ENCODE measurements around the gene MDGA2. TPM values are rescaled to one million over a fixed set of nuclear protein-coding genes. Genes with fewer than 3 reads are reported as not detected.

Gene MDGA2
- total RNA-seq, 1 experiment from 2014 or later = not detected

DNA sequence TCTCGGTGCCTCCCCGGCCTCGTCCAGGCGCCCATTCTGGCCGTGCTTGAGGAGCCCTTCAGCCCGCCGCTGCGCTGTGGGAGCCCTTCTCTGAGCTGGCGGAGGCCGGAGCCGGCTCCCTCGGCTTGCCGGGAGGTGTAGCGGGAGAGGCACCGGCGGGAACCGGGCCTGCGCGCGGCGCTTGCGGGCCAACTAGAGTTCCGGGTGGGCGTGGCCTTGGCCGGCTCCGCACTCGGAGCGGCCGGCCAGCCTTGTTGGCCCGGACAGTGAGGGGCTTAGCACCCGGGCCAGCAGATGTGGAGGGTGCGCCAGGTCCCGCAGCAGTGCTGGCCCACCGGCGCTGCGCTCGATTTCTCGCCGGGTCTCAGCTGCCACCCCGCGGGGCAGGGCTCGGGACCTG lies 855.1 kb downstream of the MDGA2 start:
- Mint-ChIP-seq H3K27ac (ENCODE audit: unreplicated experiment) (no peak overlapping the region), H3K4me3 (ENCODE audit: low read depth, unreplicated experiment) (no peak overlapping the region), H3K27me3 (ENCODE audit: unreplicated experiment) (no peaks in the 10 kb centered on the region), H3K4me1 (ENCODE audit: low read depth, unreplicated experiment) (no peaks in the 10 kb centered on the region), H3K9me3 (ENCODE audit: low read depth, unreplicated experiment) (peaks cover 7% of the 10 kb centered on the region), H3K36me3 (ENCODE audit: insufficient read depth, unreplicated experiment) (no peaks in the 10 kb centered on the region)
- no TSS peak for BruUV-seq (replicated peaks)
- intact Hi-C loops (cut with micrococcal nuclease; ENCODE audit: unreplicated experiment) = no loop called here
- DNase-seq = no peak
- CTCF ChIA-PET = interaction anchor here (0.7 kb wide), 1 partner anchor 1587 kb away, joined by 3 read pairs; no protein-coding TSS in a partner anchor
- no peak for TF ChIP-seq CTCF (IDR thresholded peaks at IDR 0.05; ENCODE audit: unreplicated experiment)

- TF ChIP-seq CTCF (IDR thresholded peaks at IDR 0.05; ENCODE audit: unreplicated experiment) = no peak
- CTCF ChIA-PET = no interaction called here
- Mint-ChIP-seq H3K4me3 (ENCODE audit: low read depth, unreplicated experiment) (no peak overlapping the region), H3K27ac (ENCODE audit: unreplicated experiment) (no peak overlapping the region), H3K36me3 (ENCODE audit: insufficient read depth, unreplicated experiment) (no peaks in the 10 kb centered on the region), H3K9me3 (ENCODE audit: low read depth, unreplicated experiment) (peaks cover 7% of the 10 kb centered on the region), H3K27me3 (ENCODE audit: unreplicated experiment) (no peaks in the 10 kb centered on the region), H3K4me1 (ENCODE audit: low read depth, unreplicated experiment) (no peaks in the 10 kb centered on the region)
- no peak for DNase-seq
- BruUV-seq (replicated peaks) = no TSS peak
- intact Hi-C loops (cut with micrococcal nuclease; ENCODE audit: unreplicated experiment) = no loop called here
Measured at GRCh38 chr14:46819117-46819516, 856.3 kb downstream of the MDGA2 start.

DNA sequence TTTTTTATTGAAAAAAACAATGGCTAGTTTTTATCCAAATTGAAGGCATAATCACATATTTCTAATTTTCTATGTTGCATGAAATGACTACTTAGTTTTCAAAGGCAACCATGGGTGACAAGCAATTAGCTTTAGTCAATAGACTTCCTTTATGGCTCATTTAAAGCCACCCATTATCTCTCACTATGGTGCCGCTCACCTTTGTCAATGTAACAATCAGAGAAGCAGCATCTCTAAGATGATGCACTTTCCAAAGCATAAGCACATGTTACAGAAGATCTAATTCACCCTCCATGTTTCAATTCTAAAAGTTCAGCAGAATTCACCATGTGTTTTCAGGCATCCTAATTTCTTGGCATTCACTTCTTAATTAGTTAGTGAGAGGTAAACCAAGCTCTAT lies 857.3 kb downstream of the MDGA2 start:
- no peak for DNase-seq
- peaks cover 7% of the 10 kb centered on the region for H3K9me3 Mint-ChIP-seq (ENCODE audit: low read depth, unreplicated experiment)
- intact Hi-C loops (cut with micrococcal nuclease; ENCODE audit: unreplicated experiment) = no loop called here
- no peak for TF ChIP-seq CTCF (IDR thresholded peaks at IDR 0.05; ENCODE audit: unreplicated experiment)
- no peaks in the 10 kb centered on the region for H3K4me1 Mint-ChIP-seq (ENCODE audit: low read depth, unreplicated experiment)
- H3K27me3 Mint-ChIP-seq (ENCODE audit: unreplicated experiment) = no peaks in the 10 kb centered on the region
- H3K4me3 Mint-ChIP-seq (ENCODE audit: low read depth, unreplicated experiment) = no peak overlapping the region
- no peaks in the 10 kb centered on the region for H3K36me3 Mint-ChIP-seq (ENCODE audit: insufficient read depth, unreplicated experiment)
- no TSS peak for BruUV-seq (replicated peaks)
- H3K27ac Mint-ChIP-seq (ENCODE audit: unreplicated experiment) = no peak overlapping the region
- CTCF ChIA-PET = no interaction called here

DNA sequence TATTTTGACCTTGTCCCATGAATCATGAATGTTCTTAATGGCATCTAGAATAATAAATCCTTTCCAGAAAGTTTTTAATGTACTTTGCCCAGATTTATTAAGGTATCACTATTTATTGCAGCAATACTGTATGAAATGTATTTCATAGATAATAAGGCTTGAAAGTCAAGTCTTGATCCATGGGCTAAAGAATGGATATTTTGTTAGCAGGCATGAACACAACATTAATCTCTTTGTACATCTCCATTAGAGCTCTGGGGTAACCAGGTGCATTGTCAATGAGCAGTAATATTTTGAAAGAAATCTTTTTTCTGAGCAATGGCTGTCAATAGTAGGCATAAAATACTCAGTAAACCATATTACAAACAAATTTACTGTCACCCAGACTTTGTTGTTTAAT lies 882.3 kb downstream of the MDGA2 start:
- TF ChIP-seq CTCF (IDR thresholded peaks at IDR 0.05; ENCODE audit: unreplicated experiment) = no peak
- Mint-ChIP-seq H3K9me3 (ENCODE audit: low read depth, unreplicated experiment) (peaks cover 15% of the 10 kb centered on the region), H3K4me1 (ENCODE audit: low read depth, unreplicated experiment) (no peaks in the 10 kb centered on the region), H3K36me3 (ENCODE audit: insufficient read depth, unreplicated experiment) (no peaks in the 10 kb centered on the region), H3K27me3 (ENCODE audit: unreplicated experiment) (no peaks in the 10 kb centered on the region), H3K27ac (ENCODE audit: unreplicated experiment) (no peak overlapping the region), H3K4me3 (ENCODE audit: low read depth, unreplicated experiment) (no peak overlapping the region)
- CTCF ChIA-PET = no interaction called here
- intact Hi-C loops (cut with micrococcal nuclease; ENCODE audit: unreplicated experiment) = no loop called here
- DNase-seq = no peak
- no TSS peak for BruUV-seq (replicated peaks)
